Ecto neural progenitor cell (in vitro differentiated cells): ENCODE measurements around the gene ADISSP.

Experiments used
- DNase-seq: peaks from one replicate; pipeline ENCODE4 v3.0.0-alpha.2; 2018; ENCODE audit warnings: low spot score

ADISSP gene

DNA sequence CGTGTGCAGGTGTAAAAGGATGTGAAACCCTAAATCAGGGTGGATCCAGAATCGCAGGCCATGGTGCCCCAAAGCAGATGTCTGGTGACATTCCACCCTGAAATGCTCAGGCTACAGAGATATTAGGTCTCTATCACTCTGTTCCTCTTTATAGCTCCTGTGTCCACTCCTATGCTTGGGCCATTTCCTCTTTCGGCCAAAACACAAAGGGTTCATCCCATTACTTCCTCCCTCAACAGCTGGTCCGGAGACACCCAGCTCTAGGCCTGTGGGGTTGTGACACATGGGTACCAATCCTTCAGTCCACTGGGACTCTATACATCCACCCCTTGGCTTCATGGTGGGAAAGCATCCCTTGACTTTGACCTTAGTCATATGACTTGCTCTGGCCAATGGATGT, 53.5 kb downstream of the ADISSP start:
- no peak for DNase-seq

DNA sequence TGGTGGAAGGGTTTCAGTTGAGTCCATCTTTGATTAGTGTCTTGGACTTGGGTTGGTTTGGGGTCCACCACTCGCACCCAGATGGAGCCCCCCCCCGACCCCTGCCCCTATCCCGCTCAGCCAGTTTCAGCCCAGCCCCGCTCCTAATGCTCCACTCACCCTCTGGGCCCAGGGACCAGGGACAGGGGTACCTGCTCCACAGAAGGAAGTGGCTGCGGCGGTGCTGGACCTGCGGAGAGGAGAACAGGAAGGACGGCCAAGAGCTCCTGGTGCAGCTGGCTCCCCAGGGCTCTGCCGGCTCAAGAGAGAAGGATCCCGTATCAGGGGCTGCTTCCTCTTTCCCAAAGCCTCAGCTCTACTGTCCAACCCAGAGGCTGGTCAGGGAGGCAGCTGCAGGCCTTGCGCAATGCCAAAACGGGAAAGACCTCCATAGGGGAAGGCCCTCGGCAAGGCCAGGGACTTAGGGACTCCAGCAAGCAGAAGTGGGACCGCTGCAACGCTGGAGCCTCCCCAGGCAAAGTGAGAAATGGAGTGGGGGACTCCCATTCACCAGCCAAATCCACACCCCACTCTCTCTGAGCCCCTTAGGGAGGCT, 55.2 kb downstream of the ADISSP start, which contains the start of gene SIGLEC1:
Gene SIGLEC1 (minus strand): TSS at position 322 of the 595 bp plus-strand sequence. CDS start 5,472 bp downstream, outside the sequence.
- DNase-seq: no peak

- no peak for DNase-seq
Observed at GRCh38 chr20:3711484-3711941, 56.0 kb downstream of the ADISSP start.

DNA sequence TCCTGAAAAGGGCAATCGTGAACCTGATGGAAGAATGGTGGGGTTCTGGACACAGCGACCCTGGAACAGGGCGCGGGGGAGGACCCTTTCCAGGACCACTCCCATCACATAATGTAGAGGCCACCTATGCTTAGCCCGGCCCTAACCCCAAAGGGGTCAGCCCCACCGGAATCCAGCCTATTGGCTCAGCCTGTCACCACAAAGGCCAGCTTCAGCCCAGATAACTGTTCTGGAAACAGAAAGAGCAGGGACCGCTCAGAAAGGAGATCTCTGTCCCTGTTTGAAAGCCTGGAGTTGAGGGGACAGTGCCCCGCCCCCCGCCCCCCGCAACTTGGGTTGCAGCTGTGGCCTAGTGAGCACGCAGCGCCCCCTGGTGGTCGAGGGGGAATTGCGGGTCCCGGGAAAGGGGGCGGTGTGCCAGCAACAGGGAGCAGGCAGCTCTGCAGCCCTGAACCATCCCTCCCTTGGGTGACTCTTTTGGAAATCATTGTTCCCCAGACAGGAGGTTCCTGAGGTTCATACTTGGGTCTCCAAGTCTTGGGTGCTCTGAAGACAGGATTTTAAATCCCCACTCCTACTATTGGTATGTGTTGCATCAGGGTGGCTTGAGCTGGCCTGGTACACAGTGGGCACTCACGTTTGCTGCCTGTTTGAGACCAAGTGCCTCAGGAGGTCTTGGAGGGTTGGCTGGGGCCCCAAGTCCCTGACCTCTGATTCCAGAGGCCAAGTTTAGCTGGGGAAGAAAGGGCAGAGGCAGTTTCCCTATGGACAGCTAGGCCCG, 56.7 kb downstream of the ADISSP start:
- peak; percentile 93 for DNase-seq

- no peak for DNase-seq
Observed at GRCh38 chr20:3710011-3710466, 57.5 kb downstream of the ADISSP start.

- no peak for DNase-seq
Observed at GRCh38 chr20:3707508-3707899, 60.0 kb downstream of the ADISSP start.

GRCh38 chr20:3706774-3707507, 60.6 kb downstream of the ADISSP start:
- no peak for DNase-seq

GRCh38 chr20:3705970-3706739, 61.4 kb downstream of the ADISSP start:
- DNase-seq: no peak

DNA sequence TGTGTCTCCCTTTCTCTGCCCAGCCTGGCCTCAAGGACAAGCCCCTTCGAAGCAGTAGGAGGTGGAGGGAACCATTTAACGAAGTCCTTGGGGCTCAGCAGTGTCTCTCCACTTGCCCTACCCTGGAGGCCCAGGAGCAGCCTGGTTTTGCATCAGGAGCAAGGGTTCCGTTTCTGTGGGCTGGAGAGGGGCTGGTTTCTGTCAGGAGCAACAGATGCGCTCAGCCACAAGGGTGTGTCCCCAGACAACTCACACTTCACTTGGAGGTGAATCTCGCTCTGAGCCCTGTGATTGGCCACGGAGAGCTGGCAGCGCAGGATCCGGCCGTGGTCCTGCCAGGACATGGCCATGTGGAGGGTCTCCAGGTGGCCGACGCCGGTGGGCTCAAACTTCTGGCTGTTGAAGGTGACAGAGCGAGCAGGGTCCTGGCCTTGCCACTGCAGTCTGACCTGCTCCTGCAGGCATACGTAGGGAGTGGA, 62.0 kb downstream of the ADISSP start:
- DNase-seq: no peak

GRCh38 chr20:3704087-3704486, 63.5 kb downstream of the ADISSP start:
- DNase-seq: no peak
